Endothelial cell of umbilical vein (primary cell): ENCODE results near the gene BABAM2.

ENCODE experiments used
- EZH2 ChIP-seq: IDR thresholded peaks from 2 replicates; pipeline ENCODE4 v1.6.1; 2012; ENCODE audit warnings: borderline replicate concordance, low read depth, mild to moderate bottlenecking, moderate library complexity, low read length, inconsistent platforms; ENCODE audit not compliant: severe bottlenecking
- FOS ChIP-seq: IDR thresholded peaks from 2 replicates; pipeline ENCODE4 v1.6.1; 2011; ENCODE audit warnings: mild to moderate bottlenecking, low read length, moderate library complexity, borderline replicate concordance; ENCODE audit not compliant: insufficient read depth
- POLR2A ChIP-seq: IDR thresholded peaks from 2 replicates; pipeline ENCODE4 v1.6.1; 2012; ENCODE audit warnings: low read depth, mild to moderate bottlenecking, control low read depth, low read length
- POLR2AphosphoS5 ChIP-seq: IDR thresholded peaks from 2 replicates; pipeline ENCODE4 v1.6.1; 2012; ENCODE audit warnings: low read depth, mild to moderate bottlenecking, control low read depth, low read length, moderate library complexity; ENCODE audit not compliant: insufficient read depth
- TF ChIP-seq, protein P1 (sequence below), 2 donors: IDR thresholded peaks; 1 replicate in 1 of 2; 2 replicates in 1 of 2; pipeline ENCODE4 v1.5.1; 2011; ENCODE audit warnings: low read length in 2 of 2, mild to moderate bottlenecking in 2 of 2, moderate library complexity in 2 of 2, control low read depth in 1 of 2, inconsistent platforms in 1 of 2, low read depth in 1 of 2; ENCODE audit not compliant: insufficient read depth in 1 of 2; ENCODE audit errors: extremely low read depth in 1 of 2
- TF ChIP-seq, protein P2 (sequence below): IDR thresholded peaks from 2 replicates; pipeline ENCODE4 v1.6.1; 2011; ENCODE audit not compliant: insufficient read depth, insufficient read length

DNA sequence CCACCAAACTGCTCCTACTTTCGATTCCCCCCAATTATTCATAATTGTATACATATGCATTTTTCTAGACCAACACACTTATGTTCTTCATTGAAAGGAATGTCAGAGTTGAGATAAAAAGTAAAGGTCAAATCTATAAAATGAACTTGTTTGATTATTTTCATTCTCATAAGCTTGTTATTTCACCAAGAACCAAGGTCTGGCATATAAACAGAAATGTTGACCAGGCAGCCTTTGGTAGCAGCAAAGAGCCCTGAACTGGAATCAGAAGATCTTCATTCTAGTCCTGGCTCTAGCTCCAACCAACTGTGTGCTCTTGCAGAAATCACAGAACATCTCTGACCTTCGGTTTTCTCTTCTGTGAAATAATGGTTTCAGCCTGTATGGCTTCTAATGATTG lies 43.2 kb upstream of the BABAM2 start:
- TF ChIP-seq, protein P1, sequence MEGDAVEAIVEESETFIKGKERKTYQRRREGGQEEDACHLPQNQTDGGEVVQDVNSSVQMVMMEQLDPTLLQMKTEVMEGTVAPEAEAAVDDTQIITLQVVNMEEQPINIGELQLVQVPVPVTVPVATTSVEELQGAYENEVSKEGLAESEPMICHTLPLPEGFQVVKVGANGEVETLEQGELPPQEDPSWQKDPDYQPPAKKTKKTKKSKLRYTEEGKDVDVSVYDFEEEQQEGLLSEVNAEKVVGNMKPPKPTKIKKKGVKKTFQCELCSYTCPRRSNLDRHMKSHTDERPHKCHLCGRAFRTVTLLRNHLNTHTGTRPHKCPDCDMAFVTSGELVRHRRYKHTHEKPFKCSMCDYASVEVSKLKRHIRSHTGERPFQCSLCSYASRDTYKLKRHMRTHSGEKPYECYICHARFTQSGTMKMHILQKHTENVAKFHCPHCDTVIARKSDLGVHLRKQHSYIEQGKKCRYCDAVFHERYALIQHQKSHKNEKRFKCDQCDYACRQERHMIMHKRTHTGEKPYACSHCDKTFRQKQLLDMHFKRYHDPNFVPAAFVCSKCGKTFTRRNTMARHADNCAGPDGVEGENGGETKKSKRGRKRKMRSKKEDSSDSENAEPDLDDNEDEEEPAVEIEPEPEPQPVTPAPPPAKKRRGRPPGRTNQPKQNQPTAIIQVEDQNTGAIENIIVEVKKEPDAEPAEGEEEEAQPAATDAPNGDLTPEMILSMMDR (IDR thresholded peaks at IDR 0.05; ENCODE audit: extremely low read depth in 1 of 2, insufficient read depth in 1 of 2, low read depth in 1 of 2, low read length in 2 of 2), result no peak
- no peak for TF ChIP-seq POLR2A
- TF ChIP-seq, protein P2, sequence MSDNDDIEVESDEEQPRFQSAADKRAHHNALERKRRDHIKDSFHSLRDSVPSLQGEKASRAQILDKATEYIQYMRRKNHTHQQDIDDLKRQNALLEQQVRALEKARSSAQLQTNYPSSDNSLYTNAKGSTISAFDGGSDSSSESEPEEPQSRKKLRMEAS, result no peak
- TF ChIP-seq EZH2, result no peak
- no peak for TF ChIP-seq POLR2AphosphoS5
- TF ChIP-seq FOS, result no peak
